Omental fat pad (tissue), 4 donors: ENCODE measurements around the gene SORL1-AS1. TPM values are rescaled to one million over a fixed set of nuclear protein-coding genes. Genes with fewer than 3 reads are reported as not detected.

Source experiments
- ATAC-seq: fragments of 150-250 bp; one replicate; pipeline ENCODE4 v1.9.1; 2016; ENCODE audit warnings: mild to moderate bottlenecking, moderate library complexity; ENCODE audit not compliant: low FRiP score
- DNase-seq: peaks from one replicate; pipeline ENCODE4 v3.0.0-alpha.2; 2019; ENCODE audit warnings: low spot score
- total RNA-seq, 4 donors: library from RNA; depleted of rRNA; stranded (reverse); fragments of >200 nt; gene quantifications; one replicate each; pipeline ENCODE4 v1.1.0, GENCODE V29; 2016
- TF ChIP-seq, protein P1 (sequence below), 3 donors: fragments of 450-650 bp; IDR thresholded peaks; one replicate each; pipeline ENCODE4 v1.5.1; 2016 to 2017; ENCODE audit warnings: antibody characterized with exemption in 3 of 3, mild to moderate bottlenecking in 3 of 3, moderate library complexity in 2 of 3

Gene SORL1-AS1

DNA sequence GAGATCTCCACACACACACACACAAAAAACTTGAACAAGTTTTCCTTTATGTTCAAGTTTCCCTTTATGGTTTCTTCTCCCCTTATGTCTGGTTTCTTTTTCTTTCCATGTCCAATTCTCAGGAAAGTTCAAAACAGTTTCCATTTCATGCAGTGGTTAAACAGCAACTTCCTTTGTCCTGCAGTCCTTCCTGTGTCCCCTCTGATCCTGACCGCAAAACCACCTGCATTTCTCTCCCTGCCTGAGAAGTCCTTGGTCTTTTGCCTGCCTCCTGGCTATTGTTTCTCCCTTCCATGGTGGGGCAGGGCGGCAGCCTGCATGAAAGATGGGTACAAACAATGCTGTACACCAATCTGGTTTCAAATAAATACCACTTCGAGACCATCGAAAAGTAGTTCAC is 58.9 kb downstream of the SORL1-AS1 start:
- ATAC-seq (no peak), DNase-seq (no peak)
- TF ChIP-seq, protein P1, sequence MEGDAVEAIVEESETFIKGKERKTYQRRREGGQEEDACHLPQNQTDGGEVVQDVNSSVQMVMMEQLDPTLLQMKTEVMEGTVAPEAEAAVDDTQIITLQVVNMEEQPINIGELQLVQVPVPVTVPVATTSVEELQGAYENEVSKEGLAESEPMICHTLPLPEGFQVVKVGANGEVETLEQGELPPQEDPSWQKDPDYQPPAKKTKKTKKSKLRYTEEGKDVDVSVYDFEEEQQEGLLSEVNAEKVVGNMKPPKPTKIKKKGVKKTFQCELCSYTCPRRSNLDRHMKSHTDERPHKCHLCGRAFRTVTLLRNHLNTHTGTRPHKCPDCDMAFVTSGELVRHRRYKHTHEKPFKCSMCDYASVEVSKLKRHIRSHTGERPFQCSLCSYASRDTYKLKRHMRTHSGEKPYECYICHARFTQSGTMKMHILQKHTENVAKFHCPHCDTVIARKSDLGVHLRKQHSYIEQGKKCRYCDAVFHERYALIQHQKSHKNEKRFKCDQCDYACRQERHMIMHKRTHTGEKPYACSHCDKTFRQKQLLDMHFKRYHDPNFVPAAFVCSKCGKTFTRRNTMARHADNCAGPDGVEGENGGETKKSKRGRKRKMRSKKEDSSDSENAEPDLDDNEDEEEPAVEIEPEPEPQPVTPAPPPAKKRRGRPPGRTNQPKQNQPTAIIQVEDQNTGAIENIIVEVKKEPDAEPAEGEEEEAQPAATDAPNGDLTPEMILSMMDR (IDR thresholded peaks at IDR 0.05) = no peak

DNA sequence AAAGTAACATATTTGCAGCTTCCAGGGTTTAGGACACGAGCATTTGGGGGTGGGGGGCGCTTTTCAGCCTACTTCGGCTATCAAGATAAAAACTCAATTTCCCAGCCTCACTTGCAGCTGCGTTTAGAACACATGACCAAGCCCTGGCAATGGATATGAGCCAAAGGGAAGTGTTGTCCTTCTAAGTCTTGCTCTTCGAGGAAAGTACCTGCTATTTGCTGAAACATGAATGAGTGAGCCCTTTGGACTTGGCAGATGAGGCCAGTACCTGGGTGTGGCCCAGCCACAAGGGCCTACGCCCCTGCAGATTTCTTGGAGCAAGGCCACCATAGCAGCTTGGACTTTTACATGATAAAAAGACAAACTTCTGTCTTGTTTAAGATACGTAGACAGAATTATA is 60.9 kb downstream of the SORL1-AS1 start:
- TF ChIP-seq, protein P1 (IDR thresholded peaks at IDR 0.05) = no peak
- ATAC-seq = peak; percentile 64
- DNase-seq = no peak

DNA sequence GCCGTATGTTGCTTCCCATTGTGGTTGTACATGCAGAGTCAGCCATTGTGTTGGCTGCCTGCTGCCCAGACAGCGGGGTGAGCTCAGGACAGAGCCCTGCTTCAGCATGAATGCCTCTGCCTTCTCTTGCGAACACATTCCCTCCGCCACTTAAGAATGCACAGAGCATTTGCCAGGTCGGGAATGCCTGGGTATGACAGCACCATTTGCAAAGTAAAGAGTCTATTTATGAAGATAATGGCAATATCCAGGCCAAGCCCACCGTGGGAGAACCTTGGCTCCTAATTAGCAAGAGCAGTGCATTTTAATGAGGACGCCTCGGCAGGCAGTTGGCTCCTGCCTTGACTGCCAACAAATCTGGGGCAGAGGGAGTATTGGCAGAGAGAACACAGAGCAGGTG is 63.1 kb downstream of the SORL1-AS1 start:
- TF ChIP-seq, protein P1 (IDR thresholded peaks at IDR 0.05) = no peak
- ATAC-seq (no peak), DNase-seq (no peak)

Other genes starting within 250 kb of the SORL1-AS1 start
- 10 to 100 TPM; 16.9 to 30.3 (median 26.8) TPM for gene SC5D, start 160.2 kb downstream of the SORL1-AS1 start, total RNA-seq
- gene SORL1, start 653 bp downstream of the SORL1-AS1 start, total RNA-seq = 10 to 100 TPM in 3 of 4 donors, 1 to 10 TPM in 1; 5.8 to 93.0 (median 11.1) TPM